ENCODE results near the gene PLEKHA1.

The PLEKHA1 gene

DNA sequence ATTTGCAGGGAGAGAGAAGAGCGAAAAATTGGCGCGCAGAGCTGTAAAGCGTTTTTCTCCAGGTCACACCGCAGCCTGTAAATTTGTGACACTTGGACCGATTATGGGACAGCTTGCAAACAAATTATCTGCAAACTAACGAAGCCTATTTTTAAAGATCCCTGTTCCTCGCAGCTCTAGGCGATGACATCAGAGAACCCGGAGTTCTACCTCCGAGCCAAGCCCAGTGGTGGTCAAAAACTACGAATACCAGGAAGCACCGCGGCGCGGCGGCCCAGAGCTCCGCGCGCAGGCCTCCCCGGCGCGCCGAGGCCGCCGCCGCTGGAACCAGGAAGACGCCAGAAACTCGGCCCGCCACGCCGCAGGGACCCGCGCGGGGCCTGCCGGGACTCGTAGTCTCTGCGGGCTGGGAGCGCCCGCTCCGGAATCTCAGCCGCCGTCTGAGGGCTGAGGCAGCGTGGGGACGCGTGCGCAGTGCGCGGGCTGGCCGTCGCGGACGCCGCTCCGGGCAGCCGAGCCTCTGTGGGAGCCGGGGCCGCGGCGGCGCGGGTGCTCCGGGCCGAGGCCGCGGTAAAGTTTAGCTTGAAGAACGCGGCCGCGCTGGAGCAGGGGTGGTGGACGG lies at the start of gene PLEKHA1:
TSS of gene PLEKHA1 (plus strand) at position 472 of the 622 bp plus-strand sequence. CDS start 18,493 bp downstream, outside the sequence.
- peak; percentile 98 for DNase-seq

DNA sequence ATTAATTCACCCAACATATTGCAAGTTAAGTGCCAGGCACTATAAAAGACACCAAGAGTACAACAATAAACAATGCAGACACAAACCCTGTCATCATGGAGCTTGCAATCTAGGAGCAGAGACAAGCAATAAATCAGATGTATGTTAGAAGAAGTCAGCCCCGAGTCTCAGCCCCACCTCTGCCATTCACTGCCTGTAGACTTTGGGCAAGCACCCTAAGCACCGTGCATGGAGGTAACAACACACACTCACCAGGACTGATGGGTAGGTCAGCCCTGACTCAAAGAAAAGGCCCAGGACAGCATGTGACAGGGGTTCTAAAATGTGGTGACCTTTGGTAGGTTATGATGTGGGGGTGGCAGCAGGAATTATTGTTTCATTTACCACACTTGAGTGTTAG lies 49.3 kb upstream of the PLEKHA1 start:
- no peak for DNase-seq

DNA sequence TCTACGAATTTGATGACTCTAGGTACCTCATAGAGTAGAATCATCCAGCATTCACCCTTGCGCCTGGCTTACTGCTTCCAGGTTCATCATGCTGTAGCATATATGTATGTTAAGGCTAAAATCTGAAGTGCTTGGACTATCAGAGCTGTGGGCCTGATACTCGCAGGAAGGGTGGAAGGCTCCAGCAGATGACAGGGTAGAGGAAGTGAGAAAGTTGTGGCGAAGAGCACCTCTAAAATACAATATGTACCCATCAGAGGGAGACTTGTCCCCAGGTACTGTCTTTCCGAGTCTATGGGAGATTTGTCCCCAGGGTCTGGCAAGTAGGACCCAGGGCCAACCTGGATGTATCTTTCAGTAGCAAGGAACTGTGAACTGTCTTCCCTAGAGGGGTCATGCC lies 48.1 kb upstream of the PLEKHA1 start:
- DNase-seq: no peak

DNA sequence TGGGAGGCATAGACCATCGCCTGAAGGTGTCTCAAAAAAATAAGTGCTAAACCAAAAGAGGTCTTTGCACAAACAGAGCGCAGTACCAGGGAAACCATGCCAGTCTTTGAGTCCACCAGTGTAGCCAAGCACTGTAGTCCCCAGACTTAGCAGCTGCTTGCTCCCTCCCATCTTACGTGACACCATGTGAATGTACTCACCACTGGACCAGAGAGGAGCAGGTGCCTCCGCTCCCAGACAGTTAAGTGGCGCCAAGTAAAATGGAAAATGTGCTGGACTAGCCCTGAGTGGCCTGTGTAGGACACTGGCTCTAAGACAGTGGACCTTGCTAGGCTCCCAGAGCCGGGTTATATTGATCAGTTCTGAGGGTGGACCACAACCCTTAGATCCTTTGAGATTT lies 47.7 kb upstream of the PLEKHA1 start:
- DNase-seq: no peak

DNA sequence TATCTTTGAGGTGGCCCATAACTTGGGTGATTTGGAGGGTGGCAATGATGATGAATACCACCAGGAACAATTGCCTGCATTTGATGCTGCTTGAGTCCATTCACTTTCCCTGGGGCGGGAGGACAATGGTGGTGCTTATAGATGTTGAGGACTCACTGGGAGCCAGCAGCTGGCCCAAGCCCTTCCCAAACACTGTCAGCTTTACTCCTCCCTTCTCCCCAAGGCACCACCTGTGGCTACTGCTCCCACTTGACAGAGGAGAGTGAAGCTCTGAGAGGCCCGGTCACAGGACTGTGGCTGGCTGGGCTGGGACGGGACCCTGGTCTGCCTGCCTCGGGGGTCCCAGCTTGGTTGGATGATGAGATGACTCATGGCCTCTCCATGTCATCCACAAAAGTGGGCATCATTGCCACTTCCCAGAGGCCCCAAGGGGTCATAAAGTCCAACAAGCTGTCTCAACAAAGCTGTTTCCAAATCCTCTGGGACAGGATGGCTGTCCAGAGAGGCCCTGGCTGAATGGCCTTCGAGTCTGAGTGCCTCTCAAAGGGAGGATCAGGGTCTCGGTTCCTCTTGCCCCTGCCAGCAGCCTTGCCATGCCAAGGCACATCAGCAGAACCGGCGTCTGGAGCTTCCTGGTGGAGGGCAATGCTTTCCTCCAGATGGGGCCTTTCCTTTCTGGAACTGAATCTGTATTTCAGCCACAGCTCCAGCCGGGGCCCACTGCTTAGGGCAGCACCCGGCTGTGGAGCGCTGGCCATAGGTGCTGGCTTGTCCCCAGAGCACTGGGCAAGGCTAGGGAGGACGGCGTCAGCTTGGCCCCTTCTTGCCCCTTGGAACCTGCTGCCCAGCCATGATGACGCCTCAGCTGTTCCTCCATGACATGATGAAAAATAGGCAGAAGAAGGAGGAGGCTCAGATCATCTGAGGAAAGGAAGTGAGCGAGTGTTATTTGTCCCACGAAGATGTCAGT lies 47.0 kb upstream of the PLEKHA1 start:
- DNase-seq: no peak

DNA sequence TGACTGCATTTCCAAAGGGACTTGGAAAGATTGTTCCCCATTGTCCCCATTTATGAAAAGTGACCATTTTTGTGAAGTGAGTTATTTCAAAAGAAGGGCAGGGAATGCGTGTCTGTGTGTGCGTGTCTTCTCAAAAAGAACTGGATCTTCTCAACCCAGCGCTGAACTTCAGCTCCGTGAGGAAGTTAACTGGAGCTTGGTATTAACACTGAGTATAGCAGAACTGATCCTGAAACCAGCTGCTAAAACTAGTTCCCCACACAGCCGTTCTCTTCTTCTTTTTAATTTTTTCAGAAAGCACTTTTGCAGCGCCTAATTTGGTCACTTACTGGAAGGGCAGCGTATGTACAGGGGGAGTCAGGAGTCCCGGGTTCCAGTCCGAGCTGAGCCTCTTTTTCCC lies 45.8 kb upstream of the PLEKHA1 start:
- no peak for DNase-seq

DNA sequence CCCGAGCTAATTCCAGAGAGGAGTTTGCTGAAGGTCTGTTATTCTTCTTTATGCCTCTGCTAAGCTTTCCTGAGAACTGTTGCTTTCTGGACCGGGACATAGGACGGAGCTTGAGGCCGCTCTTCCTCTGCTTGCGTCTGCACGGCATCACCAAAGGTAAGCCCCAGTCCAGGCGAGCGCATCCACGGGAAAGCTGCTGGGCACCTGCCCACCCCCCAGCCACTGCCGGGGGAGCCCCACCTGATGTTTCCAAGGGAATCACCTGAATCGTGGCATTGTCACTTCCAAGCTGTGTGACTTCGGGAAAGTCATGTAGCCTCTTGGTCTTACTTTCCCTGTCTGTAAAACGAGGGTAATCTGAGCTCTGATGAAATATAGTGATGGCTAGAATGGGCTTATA lies 45.1 kb upstream of the PLEKHA1 start:
- no peak for DNase-seq

DNA sequence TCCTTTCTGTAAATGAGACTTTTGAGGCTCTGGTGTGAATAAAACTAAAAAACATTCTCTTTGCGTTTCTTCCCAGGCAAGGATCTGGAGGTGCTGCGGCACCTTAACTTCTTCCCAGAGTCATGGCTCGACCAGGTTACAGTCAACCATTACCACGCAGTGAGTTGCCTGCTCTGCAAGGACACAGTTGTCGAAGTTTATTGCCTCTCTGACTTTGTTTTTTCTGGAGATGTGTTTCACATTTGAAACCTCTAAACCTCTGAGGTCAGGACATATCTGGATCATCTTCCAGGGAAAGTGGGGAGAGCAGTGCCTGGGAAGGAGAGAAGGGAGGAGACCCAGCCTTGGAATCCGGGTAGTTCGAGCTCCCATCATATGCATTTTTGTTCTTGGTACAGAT lies 43.4 kb upstream of the PLEKHA1 start:
- no peak for DNase-seq

DNA sequence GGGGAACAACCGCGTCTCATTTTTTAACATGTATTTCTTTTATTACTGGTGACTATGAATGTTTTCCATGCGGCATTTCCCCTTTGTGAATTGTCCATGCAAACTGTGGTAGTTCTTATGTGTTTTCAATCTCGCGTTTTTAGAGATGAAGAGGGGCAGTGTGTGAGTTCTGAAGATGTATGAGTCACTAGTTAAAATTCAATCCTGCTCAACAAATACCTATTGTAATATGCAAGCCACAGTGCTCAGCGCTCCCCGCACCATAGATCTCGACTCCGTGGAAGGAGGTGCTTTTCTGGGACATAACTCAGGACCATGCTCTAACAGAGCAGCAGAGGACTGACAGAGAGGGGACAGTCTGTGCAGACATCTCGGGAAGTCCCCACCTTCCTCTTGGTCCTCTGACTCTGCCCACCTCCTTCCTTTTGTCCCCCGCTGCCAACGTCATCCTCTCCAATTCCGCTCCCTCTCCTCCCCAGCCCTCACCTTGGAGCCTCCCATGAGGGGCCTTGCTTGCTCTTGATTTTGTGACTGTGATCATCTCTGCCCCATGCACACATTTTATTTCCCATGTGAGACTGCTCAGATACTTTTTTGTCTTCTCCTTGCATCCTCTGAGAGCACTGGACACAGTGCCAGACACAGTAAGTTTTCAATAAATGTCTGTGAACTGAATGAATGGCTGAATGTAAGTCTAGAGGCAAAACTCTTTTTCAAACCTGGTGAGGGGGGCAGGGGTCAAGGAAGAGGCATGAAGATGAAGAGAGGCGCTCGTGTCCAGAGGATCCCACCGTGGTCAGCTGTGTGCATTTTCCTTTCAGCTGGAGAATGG lies 42.7 kb upstream of the PLEKHA1 start:
- no peak for DNase-seq

DNA sequence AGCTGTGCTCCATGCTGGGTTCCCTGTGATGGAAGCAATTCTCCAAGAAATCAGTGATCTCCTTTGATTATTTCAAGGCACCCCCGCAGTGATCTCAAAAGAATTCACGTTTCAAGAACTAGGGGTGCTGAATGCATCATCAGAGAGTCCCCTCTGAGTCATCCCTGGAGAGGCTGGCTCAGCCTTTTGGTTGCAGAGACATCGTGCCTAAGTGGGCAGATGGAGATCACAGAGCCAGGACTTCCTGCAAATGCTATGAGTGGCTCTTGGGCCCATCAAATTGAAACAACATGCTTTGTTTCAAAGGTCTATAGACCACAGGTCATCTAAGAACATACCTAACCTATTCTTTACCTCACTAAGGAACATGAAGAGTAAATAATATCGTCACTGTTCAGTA lies 41.5 kb upstream of the PLEKHA1 start:
- no peak for DNase-seq

DNA sequence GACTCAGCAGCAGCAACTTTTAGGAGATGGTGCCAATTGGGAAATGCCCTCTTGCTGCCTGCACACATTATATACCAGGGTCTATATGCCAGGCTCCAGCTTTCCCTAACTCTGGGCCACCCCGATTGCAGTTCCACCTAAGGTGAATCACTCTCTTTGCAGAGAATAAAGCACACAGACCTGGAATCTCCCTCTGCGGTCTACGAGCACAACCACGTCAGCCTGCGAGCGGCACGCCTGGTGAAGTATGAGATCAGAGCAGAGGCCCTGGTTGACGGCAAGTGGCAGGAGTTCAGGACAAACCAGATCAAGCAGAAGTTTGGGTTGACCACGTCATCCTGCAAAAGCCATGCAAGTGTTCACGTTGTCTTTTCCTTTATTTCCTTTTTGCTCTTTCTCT lies 38.2 kb upstream of the PLEKHA1 start:
- DNase-seq: no peak

DNA sequence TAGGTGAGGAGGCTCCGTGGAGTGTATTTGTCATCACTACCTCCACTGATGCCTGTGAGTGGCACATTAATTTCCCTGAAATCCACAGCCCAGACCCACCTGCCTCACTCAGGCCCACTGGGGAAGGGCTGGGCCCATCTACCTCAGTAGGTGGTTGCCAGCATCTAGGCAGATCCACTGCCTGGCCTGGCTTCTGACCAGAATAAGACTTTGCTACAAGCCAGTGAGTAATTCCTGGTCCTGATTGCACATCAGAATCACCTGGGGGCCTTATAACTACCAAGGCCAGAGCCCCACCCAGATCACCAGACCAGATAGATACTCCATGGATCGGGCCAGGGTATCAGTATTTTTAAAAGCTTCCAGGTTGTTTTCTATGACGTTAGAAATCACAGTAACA lies 37.5 kb upstream of the PLEKHA1 start:
- no peak for DNase-seq

DNA sequence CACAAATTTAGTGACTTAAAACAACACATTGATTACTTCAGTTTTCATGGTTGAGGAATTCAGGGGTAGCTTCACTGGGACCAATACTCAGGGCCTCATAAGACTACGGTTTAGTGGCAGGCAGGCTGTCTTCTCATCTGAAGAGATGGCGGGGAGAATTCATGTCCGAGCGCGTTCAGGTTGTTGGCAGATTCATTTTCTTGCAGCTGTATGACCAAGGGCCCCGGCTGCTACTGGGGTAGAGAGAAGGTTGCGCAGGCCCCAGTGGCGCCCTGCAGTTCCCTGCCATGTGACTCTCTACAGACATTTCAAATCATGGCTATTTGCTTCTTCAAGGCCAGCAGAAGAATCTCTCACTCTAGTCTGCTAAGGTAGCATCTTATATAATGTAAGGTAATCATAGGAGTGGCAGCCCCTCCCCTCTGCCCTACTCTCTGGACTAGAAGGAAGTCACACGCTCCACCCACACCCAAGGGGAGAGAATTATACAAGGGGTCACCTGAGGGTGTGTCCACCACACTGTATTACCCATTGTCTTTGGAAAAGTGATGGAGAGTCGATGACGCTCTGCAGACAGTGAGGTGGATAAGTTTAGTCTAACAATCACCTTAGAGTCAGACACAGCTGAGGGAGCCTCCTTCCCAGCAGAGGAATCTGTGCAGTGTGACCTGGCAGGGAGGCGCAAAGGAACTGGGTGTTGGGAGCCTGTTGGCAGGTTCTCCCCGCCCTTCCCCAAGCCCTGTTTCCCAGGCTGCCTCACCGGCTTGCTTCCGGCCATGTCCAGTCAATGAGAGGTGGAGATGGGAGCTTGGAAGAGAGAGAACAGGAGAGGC lies 35.7 kb upstream of the PLEKHA1 start:
- DNase-seq: no peak

DNA sequence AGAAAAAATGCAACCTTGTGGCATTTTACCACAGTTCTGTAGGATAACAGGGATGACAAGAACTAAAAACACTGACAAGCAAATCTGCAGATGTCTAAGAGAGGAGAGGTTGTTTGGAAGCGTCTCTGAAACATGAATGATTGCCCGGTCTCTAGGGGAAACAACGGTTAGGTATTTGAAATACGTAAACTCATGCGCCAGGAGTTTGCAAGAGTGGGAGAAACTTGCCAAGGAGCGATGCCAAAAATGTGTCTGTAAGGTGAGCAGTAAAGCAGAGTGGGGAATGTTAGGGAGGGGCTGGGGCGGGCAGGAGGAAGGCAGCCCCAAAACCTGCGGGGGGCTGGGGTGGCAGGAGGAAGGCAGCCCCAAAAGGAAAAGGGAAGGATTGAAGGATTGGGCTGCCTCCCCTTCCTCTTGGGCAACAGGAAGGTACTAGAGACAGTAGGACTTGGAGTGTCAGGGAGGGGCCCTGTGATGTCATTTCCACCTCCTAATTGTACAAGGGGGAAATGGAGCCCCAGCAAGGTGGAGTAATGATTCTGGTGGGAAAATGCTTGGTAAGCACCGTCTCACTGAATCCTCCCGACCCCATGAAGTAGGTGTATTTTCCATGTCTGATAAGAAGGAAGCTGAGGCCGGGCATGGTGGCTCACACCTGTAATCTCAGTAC lies 33.2 kb upstream of the PLEKHA1 start:
- DNase-seq: no peak

DNA sequence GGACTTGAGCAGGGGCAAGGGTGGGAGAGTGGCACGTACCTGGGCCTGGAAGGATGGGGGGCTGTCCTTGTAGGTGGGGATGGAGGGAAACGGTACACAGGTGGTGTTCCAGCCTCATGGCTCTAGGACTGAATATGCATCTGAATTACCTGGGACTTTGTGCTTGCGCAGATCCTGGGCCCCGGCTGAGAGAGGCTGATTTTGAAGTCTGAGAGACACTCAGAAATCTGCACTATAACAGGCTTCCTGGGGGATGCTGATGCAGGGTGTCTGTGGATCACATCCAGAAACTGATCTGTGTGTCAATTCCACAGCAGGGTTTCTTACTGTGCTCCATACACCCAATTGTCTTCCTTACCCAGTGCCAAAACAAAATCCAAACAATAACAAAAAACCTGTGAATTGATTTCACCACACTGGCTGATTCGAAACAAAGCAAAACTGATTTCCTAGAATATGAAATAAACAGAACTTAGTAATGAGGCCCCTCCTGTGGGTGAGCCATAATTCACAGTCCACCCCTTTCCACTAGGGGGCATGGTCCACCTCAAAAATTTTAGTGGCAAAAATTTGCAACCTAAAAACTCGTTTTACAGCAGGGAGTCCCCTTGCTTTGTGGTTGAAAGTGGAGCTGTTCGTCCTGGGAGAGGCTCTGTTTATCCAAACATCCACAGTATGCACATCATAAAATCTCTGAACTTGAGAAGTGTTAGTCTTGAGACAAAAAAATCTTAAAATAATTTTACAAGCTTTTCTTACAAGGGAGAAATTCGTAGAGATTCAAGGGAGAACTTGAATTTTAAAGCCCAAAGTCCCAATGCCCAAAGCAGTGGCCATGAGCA lies 32.0 kb upstream of the PLEKHA1 start:
- peak; percentile 56 for DNase-seq

DNA sequence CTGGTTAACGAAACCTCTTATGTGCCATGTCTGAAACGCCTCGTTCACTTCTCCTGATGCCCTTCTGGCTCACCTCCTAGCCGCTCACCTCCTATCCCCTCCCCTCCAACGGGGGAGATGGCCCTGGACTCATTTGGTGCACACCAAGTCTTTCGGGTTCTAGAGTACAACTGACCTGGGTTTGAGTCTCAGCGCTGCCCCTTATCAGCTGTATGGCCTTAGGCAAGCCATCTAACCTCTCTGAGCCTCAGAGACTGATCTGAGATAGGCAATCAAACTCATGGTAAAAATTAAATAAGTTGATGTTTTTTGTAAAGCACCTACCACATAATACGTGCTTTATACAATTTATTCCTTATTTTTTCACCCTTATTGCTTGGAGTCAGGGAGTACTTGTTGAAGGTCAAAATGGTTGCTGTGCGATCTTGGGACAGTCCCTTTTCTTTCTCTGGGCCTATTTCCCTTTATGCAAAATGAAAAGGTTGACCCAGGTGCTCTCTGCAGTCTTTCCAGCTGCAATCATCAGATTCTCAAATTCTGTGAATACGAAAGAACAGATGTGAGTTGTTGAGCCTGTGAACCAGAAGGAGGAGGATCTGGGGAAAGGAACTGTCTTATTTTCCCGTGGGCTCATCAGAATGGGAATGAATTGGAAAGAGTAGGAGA lies 31.2 kb upstream of the PLEKHA1 start:
- DNase-seq: no peak

DNA sequence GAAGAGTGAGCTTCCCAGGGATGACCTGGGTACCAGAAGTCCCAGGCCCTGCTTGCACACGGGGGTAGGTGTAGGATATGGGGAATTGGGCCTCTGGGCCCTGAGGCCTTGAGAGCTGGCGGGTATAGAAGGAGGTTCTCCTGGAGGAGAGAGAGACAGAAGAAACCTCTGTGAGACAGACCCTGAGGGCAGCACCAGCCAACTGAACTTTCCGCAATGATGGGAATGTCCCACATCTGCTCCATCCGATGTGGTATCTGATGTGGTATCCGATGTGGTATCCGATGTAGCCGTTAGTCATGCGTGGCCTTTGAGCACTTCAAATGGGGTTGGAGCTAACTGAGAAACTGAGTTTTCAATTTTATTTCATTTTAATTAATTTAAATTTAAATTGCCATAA lies 30.6 kb upstream of the PLEKHA1 start:
- no peak for DNase-seq

DNA sequence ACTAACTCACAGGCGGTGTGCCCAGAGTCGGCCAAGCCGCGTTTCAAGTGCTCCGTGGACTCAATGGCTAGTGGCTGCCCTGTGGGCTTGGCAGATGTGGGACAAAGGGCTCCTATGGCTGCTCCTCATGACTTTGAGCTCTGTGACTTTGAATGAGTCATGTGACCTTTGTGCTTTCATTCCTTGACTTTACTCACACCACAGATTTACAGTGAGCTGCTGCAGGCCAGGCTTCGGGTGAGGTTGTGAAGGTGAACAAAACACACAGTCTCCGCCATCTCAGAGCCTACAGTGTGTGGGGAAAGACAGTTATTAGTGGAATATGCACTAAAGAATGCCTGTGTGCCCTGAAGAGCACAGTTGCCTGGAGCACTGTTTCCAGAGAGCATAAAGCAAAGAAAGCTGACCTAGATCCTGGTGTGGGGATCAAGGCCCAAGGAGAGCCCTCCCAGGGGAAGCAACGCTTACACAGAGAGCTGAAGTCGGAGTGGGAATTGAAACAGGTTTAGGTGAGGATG lies 29.7 kb upstream of the PLEKHA1 start:
- DNase-seq: no peak

DNA sequence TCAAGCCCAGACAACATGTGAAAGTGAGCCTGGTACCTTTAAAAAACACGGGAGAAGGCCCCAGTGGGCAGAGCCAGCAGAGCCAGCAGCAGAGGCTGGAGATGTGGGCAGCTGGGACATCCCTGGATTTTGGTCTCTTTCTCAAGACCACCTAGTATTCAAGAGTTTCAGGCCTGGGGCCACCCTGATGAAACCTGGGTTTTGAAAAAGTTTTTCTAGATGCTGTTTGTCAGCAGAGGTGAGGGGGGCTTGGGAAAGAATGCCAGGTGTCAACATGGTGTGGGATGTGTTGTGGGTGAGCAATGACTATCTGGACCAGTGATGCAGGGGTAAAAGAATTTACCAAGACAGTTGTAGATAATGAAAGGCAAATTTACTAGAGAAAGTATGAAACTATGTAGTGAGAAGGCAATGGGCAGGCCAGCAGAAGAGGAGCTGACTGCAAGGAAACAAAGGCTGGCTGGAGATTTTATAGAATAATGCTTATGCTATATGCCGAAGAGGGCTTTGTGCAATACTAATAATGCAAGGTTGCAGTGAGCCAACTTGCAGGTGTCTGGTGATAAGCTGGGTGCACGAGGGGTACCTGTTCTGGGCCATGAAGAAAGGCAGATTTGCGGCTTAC lies 28.1 kb upstream of the PLEKHA1 start:
- DNase-seq: no peak

Data from right hindlimb (tissue), 1 donor.